OCI-LY7 (cell line): ENCODE results near the gene NBPF6.

Source experiments
- CTCF ChIP-seq: fragments of 200-600 bp; sonication (generic); conservative IDR thresholded peaks from 2 replicates; pipeline ENCODE4 v1.5.1; 2014; ENCODE audit warnings: mild to moderate bottlenecking, antibody characterized with exemption, low read length, moderate library complexity, mixed read lengths
- EZH2phosphoT487 ChIP-seq: fragments of 200-600 bp; sonication (generic); IDR thresholded peaks from 2 replicates; pipeline ENCODE4 v1.6.1; 2018; ENCODE audit warnings: low read depth, borderline replicate concordance, mild to moderate bottlenecking, mixed run types, antibody characterized with exemption, low read length, moderate library complexity, mixed read lengths

DNA sequence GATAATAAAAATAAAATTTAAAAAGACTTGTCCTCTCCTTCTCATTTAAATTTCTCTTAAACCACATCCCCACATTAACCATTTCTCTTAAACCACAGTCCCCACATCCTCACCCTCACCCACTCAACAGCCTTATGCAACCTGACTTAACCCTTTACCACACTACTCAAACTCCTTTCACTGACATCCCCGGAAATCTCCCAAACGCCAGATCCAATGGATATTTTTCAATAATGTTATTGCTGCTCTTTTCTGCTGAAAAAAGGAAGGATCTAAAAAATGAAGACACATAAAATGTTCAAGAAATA lies 55.6 kb downstream of the NBPF6 start:
- no peak for TF ChIP-seq CTCF
- TF ChIP-seq EZH2phosphoT487, result no peak
